ENCODE results near the gene GBE1.

Gene GBE1

DNA sequence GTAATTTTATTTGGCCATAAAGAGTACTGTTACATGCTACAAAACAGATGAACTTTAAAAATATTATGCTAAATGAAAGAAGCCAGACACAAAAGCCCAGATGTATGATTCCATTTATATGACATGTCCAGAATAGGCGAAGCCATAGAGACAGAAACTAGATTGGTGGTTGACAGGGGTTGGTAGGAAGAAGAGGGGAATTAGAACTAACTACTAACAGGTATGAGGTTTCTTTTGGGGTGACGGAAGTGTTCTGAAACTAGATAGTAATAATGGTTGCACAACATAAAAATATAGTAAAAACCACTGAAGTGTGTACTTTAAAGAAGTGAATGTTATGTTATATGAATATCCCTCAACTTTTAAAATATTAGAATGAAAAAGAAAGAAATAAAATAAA, 66.1 kb downstream of the GBE1 start:
- no peak for DNase-seq

DNA sequence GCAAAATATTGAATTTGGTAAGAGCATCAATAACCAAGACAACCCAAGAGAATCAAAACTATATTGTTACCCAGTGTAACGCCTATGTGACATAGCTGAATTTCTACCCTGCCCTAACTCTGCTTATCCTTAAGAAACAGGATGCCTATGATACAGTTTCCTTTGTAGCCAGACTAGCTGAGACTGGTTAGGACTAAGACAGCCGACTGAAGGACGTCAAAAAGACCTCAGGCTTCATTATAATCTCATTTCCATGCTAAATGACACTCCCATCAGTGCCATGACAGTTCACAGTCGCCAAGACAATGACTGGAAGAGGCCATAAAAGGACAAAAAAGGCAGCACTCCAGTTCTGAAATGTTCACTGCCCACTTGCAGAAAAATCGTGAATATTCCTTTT, 66.8 kb downstream of the GBE1 start:
- DNase-seq: no peak

GRCh38 chr3:81692766-81693165, 68.7 kb downstream of the GBE1 start:
- DNase-seq: no peak

DNA sequence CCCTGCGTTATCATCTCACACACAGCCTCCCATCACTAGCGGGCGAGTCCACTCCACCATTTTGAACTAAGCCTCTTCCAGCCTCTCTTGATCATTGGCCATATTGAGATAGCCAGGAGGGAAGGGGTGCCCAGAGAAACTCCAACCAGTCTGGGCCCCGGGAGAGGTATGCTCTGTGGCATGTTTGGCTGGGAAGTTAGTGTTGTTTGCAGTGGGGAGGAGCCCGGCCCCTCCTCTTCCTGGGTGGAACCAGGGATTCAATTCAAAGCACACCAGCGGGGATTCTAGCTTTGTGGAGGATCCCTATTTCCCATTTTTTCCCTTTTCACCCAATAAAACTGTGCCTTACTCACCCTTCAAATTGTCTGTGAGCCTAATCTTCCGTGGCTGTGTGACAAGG, 71.8 kb downstream of the GBE1 start:
- DNase-seq: no peak

- no peak for DNase-seq
Observed at GRCh38 chr3:81684751-81685395, 76.6 kb downstream of the GBE1 start.

- no peak for DNase-seq
Observed at GRCh38 chr3:81676706-81677456, 84.6 kb downstream of the GBE1 start.

DNA sequence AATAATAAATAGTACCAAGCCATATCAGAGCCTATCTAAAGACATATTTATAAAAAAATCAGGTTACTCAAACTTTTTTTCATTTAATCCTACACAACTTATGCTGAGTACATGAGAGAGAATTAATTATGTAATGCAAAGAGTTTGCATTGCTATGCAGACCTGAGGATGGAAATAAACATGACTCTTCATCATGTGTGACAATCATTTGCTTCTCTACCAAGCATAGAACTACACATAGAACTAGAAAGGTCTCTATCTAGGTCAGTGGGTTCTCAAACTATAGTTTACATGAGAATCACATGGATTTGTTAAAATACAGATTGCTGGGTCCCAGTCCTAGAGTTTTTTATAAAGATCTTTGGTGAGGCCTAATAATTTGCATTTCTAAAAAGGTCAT, 86.8 kb downstream of the GBE1 start:
- no peak for DNase-seq

GRCh38 chr3:81668283-81668682, 93.2 kb downstream of the GBE1 start:
- DNase-seq: no peak

DNA sequence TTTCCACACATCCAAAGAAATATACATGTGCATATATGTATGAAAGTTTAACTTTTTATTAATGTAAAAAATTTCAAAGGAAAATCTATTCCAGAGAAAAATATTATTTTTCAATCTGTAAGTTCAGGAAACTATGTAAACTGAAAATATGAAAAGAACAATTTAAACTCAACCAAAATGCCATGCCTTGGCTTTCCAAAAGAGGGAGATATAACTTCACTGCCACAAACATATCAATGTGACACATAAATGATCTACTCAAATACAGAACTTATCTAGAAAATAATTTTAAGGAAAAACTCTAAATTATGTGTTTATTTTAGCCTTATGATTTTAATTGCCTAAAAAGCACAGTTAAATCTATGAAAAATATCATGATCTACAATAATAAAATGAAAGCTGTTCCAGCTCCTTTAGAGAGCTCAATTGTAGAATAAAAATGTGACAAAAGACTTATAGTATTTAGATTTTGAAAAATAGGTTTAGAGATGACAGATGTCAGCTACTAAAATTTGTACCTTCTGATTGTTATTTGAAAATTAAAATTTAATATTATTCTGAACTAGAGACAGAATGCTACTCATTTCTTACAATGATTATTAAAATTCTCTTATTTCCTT, 94.8 kb downstream of the GBE1 start:
- no peak for DNase-seq

DNA sequence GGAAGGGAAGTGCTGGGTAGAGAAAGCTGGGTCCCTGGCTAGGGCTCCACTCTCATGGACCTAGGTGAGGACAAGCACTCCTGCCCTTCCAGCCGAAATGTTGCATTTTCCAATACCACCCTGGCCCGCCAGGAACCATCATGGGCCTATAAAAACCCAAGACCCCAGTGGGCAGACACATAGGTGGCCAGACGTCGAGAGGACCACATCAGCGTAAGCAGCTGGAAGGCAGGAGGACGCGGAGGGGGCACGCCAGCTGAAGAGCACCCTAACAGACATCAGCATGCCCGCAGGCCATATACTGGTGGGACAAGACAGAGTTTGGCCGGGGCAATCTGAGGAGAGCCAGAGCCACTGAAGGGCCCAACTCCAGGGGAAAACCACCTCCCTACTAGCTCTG, 98.3 kb downstream of the GBE1 start:
- DNase-seq: no peak

- DNase-seq: no peak
Observed at GRCh38 chr3:81660036-81660435, 101.4 kb downstream of the GBE1 start.

DNA sequence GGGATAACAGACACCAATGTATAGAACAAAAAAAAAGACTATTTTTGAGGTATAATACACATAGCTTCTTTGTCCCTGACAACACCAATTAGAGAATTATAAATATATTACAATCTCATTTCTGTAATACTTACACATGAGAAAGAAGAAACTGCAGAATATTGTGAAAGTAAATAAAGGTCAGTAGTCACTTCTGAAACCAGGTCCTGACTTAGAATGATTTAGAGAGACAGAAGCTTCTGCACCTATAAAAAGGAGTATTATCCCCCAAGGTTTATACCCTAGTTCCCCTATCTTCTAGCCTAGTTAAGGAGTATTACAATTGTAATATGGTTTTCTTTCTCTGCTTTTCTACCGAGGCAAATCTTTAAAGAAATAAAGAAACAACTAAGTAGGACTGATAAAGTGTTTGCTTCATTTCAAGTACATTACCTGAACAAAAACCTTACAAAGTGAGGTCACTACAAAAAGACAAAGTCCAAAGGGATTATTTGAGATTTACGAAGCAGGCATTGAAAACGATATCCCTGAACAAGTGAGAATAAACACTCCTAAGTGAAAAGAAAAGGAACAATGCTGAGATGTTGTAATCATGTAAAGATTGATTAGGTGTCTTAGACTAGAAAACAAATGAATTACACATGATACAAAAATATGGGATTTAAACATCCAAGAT, 103.0 kb downstream of the GBE1 start:
- DNase-seq: no peak

- no peak for DNase-seq
Observed at GRCh38 chr3:81651139-81651538, 110.3 kb downstream of the GBE1 start.

GRCh38 chr3:81650187-81650586, 111.3 kb downstream of the GBE1 start:
- DNase-seq: no peak

DNA sequence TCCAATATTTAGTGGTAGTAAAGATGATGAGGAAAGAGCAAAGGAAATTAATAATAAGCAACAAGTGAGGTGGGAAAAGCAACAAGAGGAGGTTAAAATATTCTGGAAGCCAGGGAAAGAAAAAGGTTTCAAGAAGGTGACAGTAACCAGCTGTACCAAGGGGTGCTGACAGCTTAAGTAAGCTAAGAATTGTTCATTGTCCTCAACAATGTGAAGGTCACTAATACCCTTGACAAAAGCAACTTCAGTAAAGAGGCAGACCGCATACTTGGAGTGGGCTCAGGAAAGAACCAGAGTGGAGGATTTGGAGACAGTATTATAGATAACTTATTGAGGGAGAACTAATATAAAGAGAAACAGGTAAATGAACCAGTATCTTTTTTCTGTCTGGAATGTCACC, 116.2 kb downstream of the GBE1 start:
- no peak for DNase-seq

DNA sequence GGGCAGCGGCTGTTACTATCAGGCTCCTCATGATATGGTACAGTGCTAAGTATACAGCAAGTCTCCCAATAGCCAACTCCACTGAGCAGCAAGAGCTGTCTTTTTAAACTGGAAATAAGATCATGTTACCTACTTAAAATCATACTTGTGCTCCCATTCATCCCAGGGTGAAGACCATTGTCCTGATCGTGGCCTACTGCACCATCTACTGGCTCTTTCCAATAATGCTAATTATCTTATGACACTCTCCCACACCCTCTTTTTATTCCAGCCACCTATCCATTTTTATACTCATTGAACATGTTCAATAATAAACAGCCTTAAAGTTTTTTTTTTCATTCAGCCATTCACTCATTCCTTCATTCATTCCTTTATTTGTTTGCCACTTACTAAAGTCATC, 117.7 kb downstream of the GBE1 start:
- DNase-seq: no peak

DNA sequence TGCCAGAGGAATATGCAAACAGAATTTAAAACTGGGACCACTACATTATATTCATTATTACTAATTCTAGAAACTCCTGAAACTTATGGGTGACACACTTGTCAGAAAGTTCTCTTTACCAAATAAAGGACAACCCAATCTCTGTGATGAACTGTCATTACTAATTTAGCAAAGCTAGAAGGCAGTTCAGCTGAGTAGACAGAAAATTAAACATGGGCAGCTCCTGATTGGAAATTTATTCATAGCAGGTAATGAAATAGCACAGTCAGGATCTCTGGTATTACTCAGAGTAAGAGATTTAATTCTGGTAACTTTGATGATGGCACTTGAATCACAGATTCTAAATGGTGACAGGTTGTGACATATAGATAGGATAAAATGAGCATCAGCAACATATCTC, 123.0 kb downstream of the GBE1 start:
- no peak for DNase-seq

GRCh38 chr3:81632659-81633058, 128.8 kb downstream of the GBE1 start:
- no peak for DNase-seq

DNA sequence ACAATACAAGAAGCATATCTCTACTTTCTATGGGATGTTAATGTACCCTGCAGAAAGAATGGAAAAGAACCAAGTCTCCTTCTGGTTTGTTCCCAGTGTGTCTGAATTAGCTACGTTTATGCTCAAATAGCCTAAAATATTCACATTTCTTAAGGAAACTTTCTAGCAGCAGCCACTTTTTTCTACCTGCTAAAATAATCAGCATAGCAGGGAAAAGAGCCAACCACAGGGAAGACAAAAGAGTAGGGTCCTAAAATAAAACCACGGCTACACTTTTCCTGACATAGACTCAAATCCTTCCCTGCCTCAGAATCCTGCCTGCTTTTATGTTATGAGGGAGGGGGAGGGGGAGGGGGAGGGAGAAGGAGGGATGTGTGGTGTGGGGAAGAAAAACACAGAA, 136.7 kb downstream of the GBE1 start:
- DNase-seq: no peak

GRCh38 chr3:81622395-81622794, 139.1 kb downstream of the GBE1 start:
- no peak for DNase-seq

DNA sequence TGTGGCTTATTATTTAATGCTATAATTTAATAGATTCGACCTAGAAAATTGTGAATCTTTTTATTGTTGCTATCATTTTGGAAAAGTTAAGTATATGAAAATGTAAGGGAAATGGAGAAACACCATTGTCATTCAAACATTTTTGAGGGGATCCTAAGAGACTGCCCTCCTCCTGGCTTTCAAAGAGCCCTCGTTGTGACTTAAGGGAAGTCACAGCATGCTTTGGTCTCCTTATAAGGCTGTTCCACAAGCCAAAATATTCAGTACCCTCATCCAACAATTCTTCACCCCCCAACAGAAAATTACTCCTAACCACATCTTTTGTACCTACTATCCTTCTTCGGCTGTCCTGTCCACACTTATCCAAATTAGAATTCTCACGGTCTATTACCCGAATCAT, 140.2 kb downstream of the GBE1 start:
- DNase-seq: no peak

- DNase-seq: no peak
Observed at GRCh38 chr3:81620849-81621248, 140.6 kb downstream of the GBE1 start.

GRCh38 chr3:81612768-81613167, 148.7 kb downstream of the GBE1 start:
- DNase-seq: no peak

- no peak for DNase-seq
Observed at GRCh38 chr3:81602781-81603180, 158.7 kb downstream of the GBE1 start.
